ENCODE results near the gene AIRE.
"Not testable (repeated sequence)": the region's sequence is repeated elsewhere in the genome, so short reads cannot be mapped to it uniquely, and the experiment has no call there.

The AIRE gene
- total RNA-seq = 0 to 0.15 (median 0.04) reads per million in 18 experiments

GRCh38 chr21:44285138-44285992, at the start of gene AIRE:
Gene AIRE, plus strand, starts transcription at chr21:44285876. Its CDS starts 131 bp downstream, at chr21:44286007.
- peak in 1 of 2 donors; percentile 22 for DNase-seq

GRCh38 chr21:44240353-44240752, 45.3 kb upstream of the AIRE start:
- DNase-seq = not testable (repeated sequence)

- not testable (repeated sequence) for DNase-seq
Observed at GRCh38 chr21:44240842-44241241, 44.8 kb upstream of the AIRE start, which contains the start of gene ICOSLG. Gene ICOSLG, minus strand, starts transcription at chr21:44240943. Its CDS starts 126 bp downstream, at chr21:44240817.

GRCh38 chr21:44241281-44241680, 44.4 kb upstream of the AIRE start:
- DNase-seq = not testable (repeated sequence)

- DNase-seq = not testable (repeated sequence)
Observed at GRCh38 chr21:44243980-44244379, 41.7 kb upstream of the AIRE start.

GRCh38 chr21:44247904-44248303, 37.8 kb upstream of the AIRE start:
- not testable (repeated sequence) for DNase-seq

DNA sequence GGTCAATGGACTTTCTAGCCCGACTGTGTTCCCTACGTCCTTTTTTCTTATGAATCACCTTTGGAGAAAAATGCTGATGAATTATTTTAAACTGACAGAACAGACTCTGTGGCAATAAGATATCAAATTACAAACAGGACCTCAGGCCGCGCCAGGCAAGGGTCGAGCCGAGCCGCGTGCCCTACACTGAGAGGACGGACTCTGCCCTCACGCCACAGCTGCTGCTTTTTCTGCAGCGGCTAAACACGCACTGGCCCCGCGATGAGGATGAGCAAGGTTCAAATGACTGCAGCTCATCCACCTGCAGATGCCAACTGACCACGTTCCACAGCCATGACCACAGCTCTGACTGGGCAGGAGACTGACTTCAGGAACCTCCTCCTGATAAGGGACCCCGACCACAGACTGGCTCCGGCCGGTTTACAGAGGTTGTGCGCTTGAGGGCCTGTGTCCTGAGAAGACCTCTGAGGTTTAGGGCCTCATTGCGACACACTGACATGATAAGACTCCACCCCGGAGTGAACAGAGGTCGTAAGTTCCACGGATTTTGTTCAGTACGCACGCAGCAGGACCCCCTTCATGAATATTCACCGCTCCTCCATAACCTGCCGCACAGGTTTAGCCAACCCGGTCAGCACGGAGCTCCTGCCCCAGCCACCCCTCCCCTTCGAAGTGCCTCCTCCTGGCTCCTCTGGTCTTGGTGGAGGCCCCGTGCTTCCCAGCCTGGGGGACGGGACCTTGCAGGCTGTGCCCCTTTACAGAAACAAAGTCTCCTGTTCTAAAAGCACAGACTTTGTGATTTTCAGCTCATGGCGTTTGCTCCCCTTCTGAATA, 36.3 kb upstream of the AIRE start:
- DNase-seq = not testable (repeated sequence)

DNA sequence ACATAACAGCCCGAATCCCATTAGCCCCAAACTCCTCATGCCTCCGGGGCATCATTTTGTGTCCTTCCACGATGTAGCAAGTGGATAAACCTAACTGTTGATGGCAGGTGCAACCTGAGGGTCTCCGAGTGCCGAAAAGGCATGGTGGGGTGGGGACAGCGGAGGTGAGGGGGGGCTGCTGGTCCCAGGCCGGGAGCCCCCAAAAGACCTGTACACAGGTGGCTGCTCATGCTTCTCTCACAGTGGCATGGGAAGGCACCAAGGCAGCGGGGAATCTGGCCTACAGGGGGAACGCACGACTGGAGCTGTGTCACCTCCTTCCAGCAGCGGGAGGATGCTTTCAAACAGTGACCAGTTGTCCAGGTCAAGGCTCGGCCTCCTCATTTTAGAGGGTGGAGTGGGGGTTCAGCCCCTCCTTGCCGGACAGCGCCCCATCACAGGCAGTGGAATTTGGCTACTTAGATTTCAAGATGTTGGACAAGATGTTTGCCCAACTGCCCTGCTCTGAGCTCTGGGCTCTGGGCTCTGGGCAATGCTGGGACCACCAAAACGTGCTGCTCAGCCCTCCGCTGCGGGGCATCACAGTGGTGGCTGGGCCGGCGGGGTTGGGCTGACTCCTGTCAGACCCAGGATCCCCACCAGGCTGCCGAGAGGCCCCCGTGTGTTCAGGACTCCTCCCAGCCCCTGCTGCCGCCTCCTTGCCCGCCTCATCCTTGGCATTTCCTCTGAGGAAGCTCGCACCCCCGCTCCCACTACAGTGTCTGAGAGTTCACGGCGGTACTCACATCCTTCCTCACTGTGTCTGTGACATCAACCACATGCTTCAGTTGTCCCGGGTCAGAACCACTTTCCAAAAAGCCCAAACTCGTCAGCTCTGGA, 31.6 kb upstream of the AIRE start:
- peak; percentile 21 to 66 for DNase-seq

DNA sequence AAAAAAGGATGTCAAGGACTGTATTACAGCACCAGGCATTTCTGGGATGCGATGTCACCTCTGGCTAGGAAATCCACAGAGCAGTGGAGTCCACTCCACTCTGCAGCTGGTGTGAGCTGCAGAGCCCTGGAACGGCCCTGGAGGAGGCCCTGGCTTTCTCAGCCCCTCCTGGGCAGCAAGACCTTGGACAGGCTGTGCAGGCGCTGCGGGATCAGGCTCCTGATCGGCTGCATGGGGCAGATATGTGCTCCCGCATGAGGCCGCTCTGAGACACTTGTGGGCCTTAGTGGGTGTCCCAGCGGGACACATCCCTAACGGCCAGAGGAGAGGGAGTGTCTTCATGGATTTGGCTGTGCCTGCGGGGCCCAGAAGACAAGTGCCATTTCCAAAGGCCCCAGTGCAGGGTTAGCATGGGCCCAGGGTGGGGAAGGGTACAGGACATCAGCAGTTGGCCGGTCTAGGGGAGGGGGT, 30.1 kb upstream of the AIRE start:
- DNase-seq = no peak

- no peak for DNase-seq
Observed at GRCh38 chr21:44258056-44258725, 27.5 kb upstream of the AIRE start.

- DNase-seq = no peak
Observed at GRCh38 chr21:44259082-44259705, 26.5 kb upstream of the AIRE start.

GRCh38 chr21:44260066-44260465, 25.6 kb upstream of the AIRE start:
- DNase-seq = peak in 1 of 2 donors; percentile 21

- DNase-seq = no peak
Observed at GRCh38 chr21:44260791-44261631, 24.7 kb upstream of the AIRE start.

DNA sequence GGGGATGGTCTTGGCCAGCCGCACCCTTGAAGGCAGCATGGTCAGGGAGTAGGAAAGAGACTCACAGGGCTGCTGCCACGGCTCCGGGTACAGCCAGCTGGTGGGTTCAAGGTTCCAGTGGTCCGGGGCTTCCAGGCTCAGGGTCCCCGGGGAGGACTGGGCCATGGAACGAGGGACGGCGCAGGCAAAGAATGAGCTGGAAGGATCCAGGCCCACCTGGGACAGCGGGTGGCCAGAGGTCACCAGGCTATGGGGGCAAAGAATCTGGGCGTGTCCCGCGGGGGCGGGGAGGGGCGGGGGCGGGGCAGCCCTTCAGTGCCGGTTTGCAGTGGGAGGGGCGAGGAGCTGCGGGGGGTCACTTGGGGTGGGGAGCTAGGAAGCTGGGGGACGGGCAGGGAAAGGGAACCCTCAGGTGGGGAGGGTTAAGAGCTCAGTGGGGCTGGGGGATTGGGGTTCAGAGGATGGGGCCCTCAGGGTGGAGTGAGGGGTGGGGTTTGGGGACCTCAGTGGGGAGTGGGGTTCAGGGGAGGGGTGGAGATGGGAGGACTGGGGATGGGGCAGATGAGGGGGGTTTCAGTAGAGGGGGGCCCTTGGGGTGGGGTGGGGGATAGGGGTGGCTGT, 23.9 kb upstream of the AIRE start, which contains the start of gene DNMT3L:
TSS of gene DNMT3L (minus strand) at position 223 of the 621 bp plus-strand sequence. CDS start 638 bp downstream, outside the sequence.
- DNase-seq = no peak

DNA sequence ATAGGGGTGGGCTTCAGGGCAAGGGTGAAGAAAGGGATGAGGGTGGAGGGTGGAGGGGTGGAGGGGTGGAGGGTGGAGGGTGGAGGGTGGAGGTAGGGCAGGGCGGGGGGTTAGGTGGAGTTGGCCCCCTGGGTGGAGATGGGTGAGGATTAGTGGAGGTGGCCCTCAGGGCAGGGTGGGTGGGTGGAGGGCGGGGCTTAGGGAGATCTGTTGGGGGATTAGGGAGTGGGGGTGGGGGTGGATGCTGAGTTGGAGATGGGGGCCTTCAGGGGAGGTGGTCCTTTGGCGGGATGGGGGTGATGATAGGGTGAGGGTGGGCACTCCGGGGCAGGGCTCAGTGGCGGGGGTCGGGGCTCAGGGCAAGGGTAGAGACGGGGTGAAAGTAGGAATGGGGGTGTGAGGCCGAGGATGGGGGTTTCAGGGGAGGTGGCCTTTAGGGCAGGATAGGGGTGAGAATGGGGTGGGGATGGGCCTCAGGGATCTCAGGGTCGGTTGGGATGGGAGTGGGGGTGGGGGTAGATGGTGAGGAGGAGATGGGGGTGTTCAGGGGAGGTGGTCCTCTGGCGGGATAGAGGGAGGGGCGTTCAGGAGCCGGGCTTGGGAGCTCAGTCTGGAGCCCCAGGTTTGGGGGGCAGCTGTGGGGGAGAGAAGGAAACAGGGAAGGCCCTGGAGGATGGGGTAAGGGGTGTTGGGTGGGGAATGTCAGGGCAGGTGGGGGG, 23.2 kb upstream of the AIRE start:
- no peak for DNase-seq

- no peak for DNase-seq
Observed at GRCh38 chr21:44263221-44263760, 22.4 kb upstream of the AIRE start.

DNA sequence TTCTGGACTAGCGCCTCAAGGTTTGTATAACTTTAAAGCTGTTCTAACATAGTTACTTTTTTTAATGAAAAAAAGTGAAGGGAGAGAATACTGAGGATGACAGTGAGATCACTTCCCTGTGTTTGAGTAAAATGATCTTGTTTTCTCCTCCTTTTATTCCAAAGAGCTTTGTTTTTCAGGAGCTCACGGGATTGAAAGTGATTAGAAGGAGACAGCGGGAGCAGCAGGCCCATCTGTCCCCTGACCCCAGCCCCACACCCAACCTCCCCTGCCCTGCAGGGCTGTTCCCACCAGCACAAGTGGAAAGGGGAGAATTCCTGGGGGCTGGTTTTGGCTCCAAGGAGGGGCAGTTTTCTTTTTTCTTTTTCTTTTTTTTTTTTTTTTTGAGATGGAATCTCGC, 21.9 kb upstream of the AIRE start:
- no peak for DNase-seq

- no peak for DNase-seq
Observed at GRCh38 chr21:44265734-44266270, 19.9 kb upstream of the AIRE start.
